Osteocyte (in vitro differentiated cells): ENCODE data around the gene NLRC5. TPM values are rescaled to one million over a fixed set of nuclear protein-coding genes. Genes with fewer than 3 reads are reported as not detected.
"Not testable (repeated sequence)": the region's sequence is repeated elsewhere in the genome, so short reads cannot be mapped to it uniquely, and the experiment has no call there.

Experiments used
- DNase-seq: peaks from one replicate; pipeline ENCODE4 v3.0.0; 2021; ENCODE audit warnings: mixed read lengths; ENCODE audit not compliant: unreplicated experiment; ENCODE audit errors: extremely low spot score
- H3K27ac Mint-ChIP-seq: one replicate; pipeline ENCODE4 v1.8.0; 2021; ENCODE audit warnings: mild to moderate bottlenecking, mixed read lengths; ENCODE audit not compliant: unreplicated experiment
- H3K27me3 Mint-ChIP-seq: one replicate; pipeline ENCODE4 v1.8.0; 2021; ENCODE audit warnings: mixed read lengths; ENCODE audit not compliant: unreplicated experiment
- H3K36me3 Mint-ChIP-seq: one replicate; pipeline ENCODE4 v1.8.0; 2021; ENCODE audit warnings: mixed read lengths; ENCODE audit not compliant: unreplicated experiment
- H3K4me1 Mint-ChIP-seq: one replicate; pipeline ENCODE4 v1.8.0; 2021; ENCODE audit warnings: mixed read lengths; ENCODE audit not compliant: unreplicated experiment
- H3K4me3 Mint-ChIP-seq: one replicate; pipeline ENCODE4 v1.8.0; 2021; ENCODE audit warnings: mild to moderate bottlenecking, moderate library complexity, mixed read lengths; ENCODE audit not compliant: unreplicated experiment
- H3K9me3 Mint-ChIP-seq: one replicate; pipeline ENCODE4 v1.8.0; 2021; ENCODE audit warnings: mixed read lengths; ENCODE audit not compliant: unreplicated experiment
- CTCF ChIP-seq: fragments of 200-600 bp; sonication (generic); IDR thresholded peaks from 2 replicates; pipeline ENCODE4 v1.5.0; 2021; ENCODE audit warnings: antibody characterized with exemption, mild to moderate bottlenecking, moderate library complexity
- total RNA-seq: library from RNA; stranded (reverse); gene quantifications from 2 replicates; pipeline ENCODE4 v1.2.1, GENCODE V29; 2021

Gene NLRC5
- total RNA-seq, 1 donor from 2014 or later = 24.7 TPM

- H3K36me3 Mint-ChIP-seq = no peaks in the 10 kb centered on the region
- no peak for TF ChIP-seq CTCF
- H3K9me3 Mint-ChIP-seq = no peaks in the 10 kb centered on the region
- H3K4me1 Mint-ChIP-seq = peaks cover 43% of the 10 kb centered on the region
- H3K27me3 Mint-ChIP-seq = no peaks in the 10 kb centered on the region
- H3K27ac Mint-ChIP-seq = peak overlapping the region; percentile 41
- no peak for DNase-seq
- H3K4me3 Mint-ChIP-seq = no peak overlapping the region
Measured at GRCh38 chr16:56986361-56986760, 3.0 kb upstream of the NLRC5 start.

- Mint-ChIP-seq H3K27ac (peak overlapping the region; percentile 56), H3K4me1 (peaks cover 45% of the 10 kb centered on the region)
- H3K9me3 Mint-ChIP-seq, DNase-seq, H3K4me3 Mint-ChIP-seq, H3K27me3 Mint-ChIP-seq, H3K36me3 Mint-ChIP-seq: not testable (repeated sequence)
Measured at GRCh38 chr16:56986908-56987307, 2.4 kb upstream of the NLRC5 start.

- Mint-ChIP-seq H3K27me3 (no peaks in the 10 kb centered on the region), H3K36me3 (no peaks in the 10 kb centered on the region)
Measured at GRCh38 chr16:56987692-56988091, 1.7 kb upstream of the NLRC5 start.

GRCh38 chr16:56988161-56988947, 1.0 kb upstream of the NLRC5 start:
- no peak for TF ChIP-seq CTCF
- peak overlapping the region; percentile 98 for H3K4me3 Mint-ChIP-seq
- DNase-seq = no peak
- H3K9me3 Mint-ChIP-seq = no peaks in the 10 kb centered on the region
- H3K36me3 Mint-ChIP-seq = no peaks in the 10 kb centered on the region
- peak overlapping the region; percentile 96 for H3K27ac Mint-ChIP-seq
- H3K27me3 Mint-ChIP-seq = no peaks in the 10 kb centered on the region
- H3K4me1 Mint-ChIP-seq = peaks cover 51% of the 10 kb centered on the region

More at GRCh38 chr16:56987692-56988091, 1.7 kb upstream of the NLRC5 start:
- Mint-ChIP-seq H3K4me3 (no peak overlapping the region), H3K27ac (no peak overlapping the region), H3K4me1 (peaks cover 47% of the 10 kb centered on the region), H3K9me3 (no peaks in the 10 kb centered on the region)
- DNase-seq = no peak
- no peak for TF ChIP-seq CTCF

- peak overlapping the region; percentile 98 for H3K4me3 Mint-ChIP-seq
- DNase-seq = no peak
- H3K36me3 Mint-ChIP-seq = no peaks in the 10 kb centered on the region
- H3K4me1 Mint-ChIP-seq = peaks cover 53% of the 10 kb centered on the region
- no peaks in the 10 kb centered on the region for H3K9me3 Mint-ChIP-seq
- no peaks in the 10 kb centered on the region for H3K27me3 Mint-ChIP-seq
- no peak for TF ChIP-seq CTCF
- peak overlapping the region; percentile 96 for H3K27ac Mint-ChIP-seq
Measured at GRCh38 chr16:56989988-56990387, 631 bp downstream of the NLRC5 start.
